VCaP (cell line): Measurements from ENCODE around the gene SCFD2.

Source experiments
- H3K27ac ChIP-seq: fragments of 450-650 bp; 2 replicates; pipeline ENCODE4 v1.5.1; 2017
- CTCF ChIP-seq: fragments of 450-650 bp; conservative IDR thresholded peaks from 2 replicates; pipeline ENCODE4 v1.5.1; 2017; ENCODE audit warnings: mild to moderate bottlenecking, moderate library complexity

The SCFD2 gene

DNA sequence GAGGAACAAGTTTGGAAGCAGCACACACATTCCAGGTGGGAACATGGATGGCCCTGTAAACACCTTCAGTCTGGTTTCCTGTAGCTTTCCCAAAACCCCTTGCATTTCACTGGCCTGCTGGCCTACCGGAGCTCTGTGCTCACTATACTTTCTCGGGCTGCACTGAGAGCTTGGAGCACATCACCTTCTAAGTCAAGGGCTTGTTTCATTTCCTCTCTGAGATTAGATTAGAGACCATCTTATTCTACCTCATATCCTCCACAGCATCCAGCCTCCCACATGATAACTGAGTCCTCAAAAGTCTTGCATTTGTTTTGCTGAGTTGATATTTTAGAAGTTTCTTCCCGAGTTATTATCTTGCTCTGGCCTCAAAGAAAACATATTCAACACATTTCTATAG, 356.0 kb downstream of the SCFD2 start:
- no peak for TF ChIP-seq CTCF

GRCh38 chr4:53007024-53007423, 358.8 kb downstream of the SCFD2 start:
- H3K27ac ChIP-seq, result no peak overlapping the region
- no peak for TF ChIP-seq CTCF

More for the DNA sequence above, 356.0 kb downstream of the SCFD2 start:
- no peak overlapping the region for H3K27ac ChIP-seq

GRCh38 chr4:53005808-53006207, 360.1 kb downstream of the SCFD2 start:
- H3K27ac ChIP-seq, result no peak overlapping the region
- TF ChIP-seq CTCF, result no peak

- TF ChIP-seq CTCF, result no peak
- H3K27ac ChIP-seq, result no peak overlapping the region
Observed at GRCh38 chr4:53005149-53005546, 360.7 kb downstream of the SCFD2 start.

DNA sequence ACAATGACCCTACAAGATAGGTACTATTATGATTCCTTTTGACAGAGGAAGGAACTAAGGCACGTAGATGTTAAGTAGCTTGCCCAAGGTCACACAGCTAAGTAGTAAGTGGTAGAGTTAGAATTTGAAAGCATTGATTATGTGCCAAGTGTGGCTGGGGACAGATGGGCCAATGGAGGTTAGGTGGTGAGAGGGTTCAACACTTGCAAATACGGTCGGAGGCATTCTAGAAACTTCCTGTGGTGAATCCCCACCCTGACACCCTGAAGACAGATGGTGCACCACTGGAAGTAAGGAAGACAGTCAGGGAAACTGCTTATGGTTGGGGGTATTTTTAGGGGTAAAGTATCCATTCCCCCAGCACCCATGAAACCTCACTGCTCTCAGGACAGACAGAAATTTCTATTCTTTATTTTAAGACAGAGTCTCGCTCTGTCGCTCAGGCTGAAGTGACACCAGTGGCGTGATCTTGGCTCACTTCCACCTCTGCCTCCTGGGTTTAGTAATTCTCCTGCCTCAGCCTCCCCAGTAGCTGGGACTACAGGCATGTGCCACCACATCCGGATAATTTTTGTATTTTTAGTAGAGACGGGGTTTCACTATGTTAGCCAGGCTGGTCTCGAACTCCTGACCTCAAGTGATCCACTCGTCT, 361.2 kb downstream of the SCFD2 start:
- H3K27ac ChIP-seq, result no peak overlapping the region
- TF ChIP-seq CTCF, result no peak

GRCh38 chr4:53003959-53004358, 361.9 kb downstream of the SCFD2 start:
- H3K27ac ChIP-seq, result no peak overlapping the region
- no peak for TF ChIP-seq CTCF

- H3K27ac ChIP-seq, result no peak overlapping the region
- TF ChIP-seq CTCF, result no peak
Observed at GRCh38 chr4:53000560-53000959, 365.3 kb downstream of the SCFD2 start.

DNA sequence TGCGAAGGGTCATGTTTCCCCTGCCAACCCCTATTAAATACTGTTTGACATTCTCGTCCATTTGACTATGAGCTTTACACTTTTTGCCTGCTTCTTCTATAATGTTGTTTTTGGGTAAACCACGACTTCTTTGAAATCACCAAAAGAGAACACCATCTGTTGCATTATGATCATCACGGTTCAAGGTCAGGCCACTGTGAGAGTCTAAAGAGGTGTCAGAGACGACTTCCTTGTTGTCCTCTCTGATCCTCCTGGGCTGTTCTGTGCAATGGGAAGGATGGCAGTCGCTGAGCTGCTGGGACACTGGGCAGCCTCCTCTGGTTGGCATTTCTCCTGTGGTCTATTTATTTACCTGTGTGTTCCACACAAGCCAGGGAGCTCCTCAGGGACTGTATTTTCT, 366.2 kb downstream of the SCFD2 start:
- H3K27ac ChIP-seq, result no peak overlapping the region
- no peak for TF ChIP-seq CTCF
